Measurements from ENCODE around the gene FXYD3. TPM values are rescaled to one million over a fixed set of nuclear protein-coding genes. Genes with fewer than 3 reads are reported as not detected.

Gene FXYD3
- total RNA-seq (2014; rRNA removed; shearing (Covaris generic)) (0.35 TPM in 1 of 2 replicates, not detected in the other), total RNA-seq (2022) (0.88 TPM in 1 of 2 replicates, not detected in the other), Bru-seq, nascent RNA (percentile 15 among the genes with signal in this experiment), BruChase-seq, experiment 1, labeled RNA remaining after a 6-hour chase (not detected), BruChase-seq, experiment 2, labeled RNA remaining after a 2-hour chase (not detected)
- long read RNA-seq = 0 reads

GRCh38 chr19:35115177-35115951 is at the start of gene FXYD3:
FXYD3 (plus strand) TSS chr19:35115823; CDS start chr19:35119377, 3,554 bp downstream.
- H3K9me3 ChIP-seq (ENCODE audit: low read length) = no peaks in the 10 kb centered on the region
- intact Hi-C loops (cut with micrococcal nuclease; ENCODE audit: unreplicated experiment) = no loop called here
- peak within 1 kb of the TSS; percentile 83; the same call in 1 of the 2 replicates for H2AFZ ChIP-seq (ENCODE audit: low read length)
- POLR2A ChIA-PET = interaction anchor here (0.8 to 1.2 kb wide), 2 partner anchors 9 to 52 kb away, joined by 3 read pairs; no protein-coding TSS in a partner anchor
- H3K4me2 ChIP-seq (ENCODE audit: low read length) = peak within 1 kb of the TSS; percentile 61
- H3K9me2 ChIP-seq (ENCODE audit: insufficient read depth, low read length) = no peaks in the 10 kb centered on the region
- no TSS peak for BruUV-seq (replicated peaks)
- no peak for TF ChIP-seq EZH2phosphoT487 (IDR thresholded peaks at IDR 0.05; ENCODE audit: borderline replicate concordance, low read depth, low read length)
- TF ChIP-seq CTCF (conservative IDR thresholded peaks at IDR 0.05; ENCODE audit: low read length) = no peak
- H3K4me3 ChIP-seq (ENCODE audit: low read depth, low read length, poor library complexity, severe bottlenecking) = peak within 1 kb of the TSS; percentile 43
- no peak within 1 kb of the TSS for H3K27ac ChIP-seq (ENCODE audit: low read depth, low read length, poor library complexity, severe bottlenecking)
- no peaks in the 10 kb centered on the region for H3K4me1 ChIP-seq (ENCODE audit: insufficient read depth, low read length, poor library complexity, severe bottlenecking)
- CTCF ChIA-PET (ENCODE audit: unreplicated experiment) = interaction anchor here (0.6 to 1.0 kb wide), 2 partner anchors 26 to 171 kb away, joined by 3 read pairs; no protein-coding TSS in a partner anchor
- no peaks in the 10 kb centered on the region for H3K79me2 ChIP-seq (ENCODE audit: insufficient read depth, low read depth, low read length)
- no peaks in the 10 kb centered on the region for H4K20me1 ChIP-seq (ENCODE audit: insufficient read depth, low read length)
- DNase-seq (ENCODE audit: low spot score) = no peak
- H3K36me3 ChIP-seq (ENCODE audit: insufficient read depth, low read length) = no peaks in the 10 kb centered on the region

- intact Hi-C loops (cut with micrococcal nuclease; ENCODE audit: unreplicated experiment) = loop anchor here (2.0 kb wide), 1 partner anchor 151 kb away; no protein-coding TSS in a partner anchor
- CTCF ChIA-PET (ENCODE audit: unreplicated experiment) = interaction anchor here (0.7 to 3.0 kb wide), 10 partner anchors 8 to 76 kb away, joined by 3 to 20 read pairs (median 7); no protein-coding TSS in a partner anchor
Measured at GRCh38 chr19:35066121-35066520, 49.5 kb upstream of the FXYD3 start.

More at GRCh38 chr19:35066121-35066520, 49.5 kb upstream of the FXYD3 start:
- H3K36me3 ChIP-seq (ENCODE audit: insufficient read depth, low read length) = no peaks in the 10 kb centered on the region; the same call in 1 of the 2 replicates
- no peaks in the 10 kb centered on the region for H4K20me1 ChIP-seq (ENCODE audit: insufficient read depth, low read length)
- peaks cover 40% of the 10 kb centered on the region for H3K4me1 ChIP-seq (ENCODE audit: insufficient read depth, low read length, poor library complexity, severe bottlenecking)
- H3K27ac ChIP-seq (ENCODE audit: low read depth, low read length, poor library complexity, severe bottlenecking) = peak overlapping the region; percentile 69
- no peak for TF ChIP-seq EZH2phosphoT487 (IDR thresholded peaks at IDR 0.05; ENCODE audit: borderline replicate concordance, low read depth, low read length)
- H3K9me2 ChIP-seq (ENCODE audit: insufficient read depth, low read length) = no peaks in the 10 kb centered on the region
- BruUV-seq (replicated peaks) = no TSS peak
- H3K4me3 ChIP-seq (ENCODE audit: low read depth, low read length, poor library complexity, severe bottlenecking) = peak overlapping the region; percentile 58
- POLR2A ChIA-PET = interaction anchor here (0.8 to 3.0 kb wide), 7 partner anchors 11 to 75 kb away, joined by 3 to 49 read pairs (median 5); no protein-coding TSS in a partner anchor
- no peak for DNase-seq (ENCODE audit: low spot score)
- H3K4me2 ChIP-seq (ENCODE audit: low read length) = peak overlapping the region; percentile 70
- H2AFZ ChIP-seq (ENCODE audit: low read length) = no peak overlapping the region; the same call in 1 of the 2 replicates
- H3K9me3 ChIP-seq (ENCODE audit: low read length) = peaks cover 12% of the 10 kb centered on the region; the same call in 1 of the 2 replicates
- H3K79me2 ChIP-seq (ENCODE audit: insufficient read depth, low read depth, low read length) = no peaks in the 10 kb centered on the region

Data from OCI-LY7 (cell line).